GM12878 (cell line): ENCODE results near the gene OR10X1. TPM values are rescaled to one million over a fixed set of nuclear protein-coding genes. Genes with fewer than 3 reads are reported as not detected.

ENCODE experiments used
- ATAC-seq: fragments of 200-7000 bp; cut with Tn5 transposase; 3 replicates; pipeline ENCODE4 v1.9.1; 2020; ENCODE audit warnings: mild to moderate bottlenecking, moderate library complexity
- BruUV-seq: library from RNA; stranded (reverse); fragments of 400-500 nt; replicated peaks from 2 replicates; lab custom pipeline; 2021; lab: Mats Ljungman, UMichigan
- CTCF ChIA-PET: fragments of 300-600 bp; sonication (Branson Sonifier 250); formaldehyde crosslinking; extraction: SDS; loops from one replicate; lab custom pipeline; 2021; ENCODE audit warnings: inconsistent platforms; lab: Yijun Ruan, JAX
- POLR2A ChIA-PET: fragments of 350-600 bp; formaldehyde crosslinking; extraction: SDS; loops from one replicate; lab custom pipeline; 2021; ENCODE audit warnings: inconsistent platforms; lab: Charles Lee
- RAD21 ChIA-PET: fragments of 300-600 bp; sonication (Branson Sonifier 250); formaldehyde crosslinking; loops from one replicate; lab custom pipeline; 2023; ENCODE audit warnings: antibody characterized with exemption; ENCODE audit not compliant: unreplicated experiment; lab: Charles Lee
- SMC1A ChIA-PET: fragments of 300-600 bp; sonication (Branson Sonifier 250); formaldehyde crosslinking; loops from one replicate; lab custom pipeline; 2023; ENCODE audit not compliant: unreplicated experiment, uncharacterized antibody; lab: Charles Lee
- DNase-seq: peaks from one replicate; pipeline ENCODE4 v3.0.0-alpha.2; 2011; ENCODE audit warnings: low read depth, low spot score
- FAIRE-seq: peaks from 3 replicates; lab custom pipeline; 2011; peaks lifted over from hg19 to GRCh38; lab: Jason Lieb, UNC
- H2AFZ ChIP-seq: 2 replicates; pipeline ENCODE4 v1.6.0; 2011; ENCODE audit warnings: low read depth, low read length, control low read depth; ENCODE audit not compliant: control insufficient read depth
- H3K27ac ChIP-seq: 2 replicates; pipeline ENCODE4 v1.5.1; 2011; ENCODE audit warnings: control low read depth; ENCODE audit not compliant: control insufficient read depth, insufficient read depth
- H3K27me3 ChIP-seq, 2 experiments: replicated peaks in 1 of 2; 2 replicates each; pipeline versions ENCODE4 v1.6.0 to v1.6.1; 2011; ENCODE audit warnings: low read length in 1 of 2; ENCODE audit not compliant: control insufficient read depth in 2 of 2, insufficient read depth in 2 of 2
- H3K36me3 ChIP-seq, 2 experiments: 2 replicates each; pipeline ENCODE4 v1.5.1; 2011; ENCODE audit warnings: low read length in 1 of 2; ENCODE audit not compliant: control insufficient read depth in 2 of 2, insufficient read depth in 2 of 2
- H3K4me1 ChIP-seq: 2 replicates; pipeline ENCODE4 v1.6.1; 2011; ENCODE audit warnings: mild to moderate bottlenecking, low read length, moderate library complexity, mixed read lengths; ENCODE audit not compliant: control insufficient read depth, insufficient read depth
- H3K4me2 ChIP-seq: 2 replicates; pipeline ENCODE4 v1.6.0; 2011; ENCODE audit warnings: control low read depth; ENCODE audit not compliant: control insufficient read depth, insufficient read depth
- H3K4me3 ChIP-seq: fragments of 200-600 bp; sonication (generic); 2 replicates; pipeline ENCODE4 v1.5.1; 2016
- H3K79me2 ChIP-seq: 2 replicates; pipeline ENCODE4 v1.6.0; 2011; ENCODE audit warnings: low read length; ENCODE audit not compliant: control insufficient read depth, insufficient read depth
- H3K9ac ChIP-seq: 2 replicates; pipeline ENCODE4 v1.8.0; 2011; ENCODE audit warnings: low read length, control low read depth, mixed read lengths; ENCODE audit not compliant: control insufficient read depth, insufficient read depth
- H3K9me3 ChIP-seq: replicated peaks from 3 replicates; pipeline ENCODE4 v1.5.1; 2011; ENCODE audit warnings: mild to moderate bottlenecking, low read length; ENCODE audit not compliant: control insufficient read depth, insufficient read depth
- H4K20me1 ChIP-seq: 2 replicates; pipeline ENCODE4 v1.6.0; 2011; ENCODE audit not compliant: control insufficient read depth, insufficient read depth
- BHLHE40 ChIP-seq, 2 experiments: fragments of 450-650 bp in 1 of 2; IDR thresholded peaks; 2 replicates each; pipeline ENCODE4 v1.6.1; 2011 to 2017; ENCODE audit warnings: low read depth in 2 of 2, borderline replicate concordance in 1 of 2, improper control_type of control experiment in 1 of 2, low read length in 1 of 2, mild to moderate bottlenecking in 1 of 2
- EP300 ChIP-seq, 2 experiments: fragments of 150-350 bp in 1 of 2; IDR thresholded peaks; 2 replicates each; pipeline ENCODE4 v1.6.1; 2011 to 2012; ENCODE audit warnings: low read depth in 2 of 2, low read length in 2 of 2, borderline replicate concordance in 1 of 2, improper control_type of control experiment in 1 of 2, inconsistent platforms in 1 of 2; ENCODE audit not compliant: control insufficient read depth in 1 of 2
- EZH2 ChIP-seq: IDR thresholded peaks from 2 replicates; pipeline ENCODE4 v1.6.1; 2012; ENCODE audit warnings: low read depth, mild to moderate bottlenecking, control low read depth, inconsistent platforms, low read length, borderline replicate concordance; ENCODE audit not compliant: control insufficient read depth
- IRF4 ChIP-seq: IDR thresholded peaks from 2 replicates; pipeline ENCODE4 v1.6.1; 2011; ENCODE audit warnings: low read depth, low read length
- JUND ChIP-seq: IDR thresholded peaks from 2 replicates; pipeline ENCODE4 v1.6.1; 2012; ENCODE audit warnings: low read depth, mild to moderate bottlenecking, low read length, improper control_type of control experiment, moderate library complexity
- KDM1A ChIP-seq: fragments of 200-600 bp; sonication (generic); IDR thresholded peaks from 2 replicates; pipeline ENCODE4 v1.6.1; 2016; ENCODE audit warnings: borderline replicate concordance
- NFIC ChIP-seq: IDR thresholded peaks from 2 replicates; pipeline ENCODE4 v1.6.1; 2012; ENCODE audit warnings: low read depth, mild to moderate bottlenecking, inconsistent platforms, low read length, moderate library complexity
- POU2F2 ChIP-seq: IDR thresholded peaks from 3 replicates; pipeline ENCODE4 v1.6.1; 2011; ENCODE audit warnings: low read depth, mild to moderate bottlenecking, low read length, borderline replicate concordance
- SP1 ChIP-seq: IDR thresholded peaks from one replicate; pipeline ENCODE4 v1.6.1; 2011; ENCODE audit warnings: low read depth, low read length
- SUZ12 ChIP-seq: fragments of 200-600 bp; sonication (generic); IDR thresholded peaks from one replicate; pipeline ENCODE4 v1.6.1; 2018; ENCODE audit warnings: antibody characterized with exemption, mild to moderate bottlenecking; ENCODE audit not compliant: unreplicated experiment
- TCF7 ChIP-seq: IDR thresholded peaks from 2 replicates; pipeline ENCODE4 v1.6.1; 2014; ENCODE audit warnings: antibody characterized with exemption, borderline replicate concordance
- YBX1 ChIP-seq: fragments of 450-650 bp; IDR thresholded peaks from 2 replicates; pipeline ENCODE4 v1.6.1; 2016; ENCODE audit warnings: antibody characterized with exemption
- WGBS: methylation state at CpG from one replicate; pipeline ENCODE4 v1.1.6; 2016; ENCODE audit warnings: low lambda C conversion rate; ENCODE audit not compliant: insufficient replicate concordance, insufficient coverage; ENCODE audit errors: missing lambda C conversion rate; 5-methylcytosine and 5-hydroxymethylcytosine counted together
- in situ Hi-C: fragments of 300-500 bp; cut with MboI; formaldehyde crosslinking; loops from 9 replicates; pipeline ENCODE4 v1.14.3; 2018; ENCODE audit warnings: mixed read lengths
- intact Hi-C: fragments of 100-400 bp; cut with micrococcal nuclease; formaldehyde crosslinking; loops from one replicate; pipeline ENCODE4 v1.14.2; 2022; ENCODE audit not compliant: unreplicated experiment
- polyA plus RNA-seq, 11 experiments: library from polyadenylated mRNA; depleted of rRNA in 4 of 11; unstranded in 6 of 11; stranded (reverse) in 5 of 11; fragments of >200 nt; fragmentation: Nextera tagmentation in 4 of 11; fragmentation: Illumina TruSeq in 1 of 11; extraction: Ambion mirVana in 4 of 11; extraction: Trizol in 1 of 11; gene quantifications; 1 replicate in 1 of 11; 2 replicates in 10 of 11; pipeline versions ENCODE4 v1.2.1 to v1.2.3, GENCODE V29; 2011 to 2016; ENCODE audit warnings: inconsistent platforms in 2 of 11, missing spikeins in 2 of 11, low read depth in 1 of 11
- total RNA-seq, 4 experiments: library from RNA; depleted of rRNA in 3 of 4; stranded (reverse); fragments of >200 nt in 3 of 4; fragmentation: Illumina TruSeq in 1 of 4; extraction: Trizol in 1 of 4; gene quantifications; 2 replicates each; pipeline versions ENCODE4 v1.2.1 to v1.2.3, GENCODE V29; 2013 to 2021
- TF ChIP-seq, protein P1 (sequence below): fragments of 450-650 bp; IDR thresholded peaks from 2 replicates; pipeline ENCODE4 v1.6.1; 2017; ENCODE audit warnings: mild to moderate bottlenecking, moderate library complexity
- TF ChIP-seq, protein P2 (sequence below): IDR thresholded peaks from 2 replicates; pipeline ENCODE4 v1.6.1; 2011; ENCODE audit warnings: borderline replicate concordance, low read depth, mild to moderate bottlenecking, moderate library complexity, low read length; ENCODE audit not compliant: insufficient read depth, poor library complexity, severe bottlenecking
- TF ChIP-seq, protein P3 (sequence below): fragments of 450-650 bp; IDR thresholded peaks from 2 replicates; pipeline ENCODE4 v1.6.1; 2016; ENCODE audit warnings: mild to moderate bottlenecking

Gene OR10X1
- total and polyA plus RNA-seq, 10 of the 15 experiments (the other 5 are each of a cell fraction or from before 2014, with no cell fraction given), result not detected

DNA sequence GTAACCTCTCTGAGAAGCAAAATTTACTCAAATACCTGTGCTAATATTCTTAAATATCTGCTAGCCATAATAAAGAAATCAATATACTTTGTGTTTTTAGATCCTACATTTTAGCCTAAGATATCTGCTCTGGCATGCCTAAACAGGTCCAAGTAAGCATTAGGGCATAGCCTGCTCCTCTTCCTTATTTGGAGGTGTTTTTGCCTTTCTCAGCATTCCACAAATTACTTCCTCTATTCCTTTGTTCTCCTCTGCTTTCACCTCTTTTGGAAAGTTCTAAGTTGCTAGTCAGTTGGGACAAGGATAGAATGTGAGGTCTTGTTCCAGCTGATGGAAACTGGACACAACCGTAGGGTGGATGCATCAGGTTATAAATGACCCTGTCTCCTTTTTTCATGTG lies 7.2 kb upstream of the OR10X1 start:
- CTCF ChIA-PET, result no interaction called here
- TF ChIP-seq IRF4 (no peak), POU2F2 (no peak), YBX1 (no peak), KDM1A (no peak), EZH2 (no peak), JUND (no peak), SUZ12 (no peak), SP1 (no peak), EP300 (IDR thresholded peaks at IDR 0.05; ENCODE audit: borderline replicate concordance in 1 of 2, control insufficient read depth in 1 of 2, low read depth in 2 of 2, low read length in 2 of 2) (no peak), NFIC (no peak), BHLHE40 (IDR thresholded peaks at IDR 0.05; ENCODE audit: borderline replicate concordance in 1 of 2, low read depth in 2 of 2, low read length in 1 of 2) (no peak), TCF7 (no peak)
- TF ChIP-seq, protein P1, sequence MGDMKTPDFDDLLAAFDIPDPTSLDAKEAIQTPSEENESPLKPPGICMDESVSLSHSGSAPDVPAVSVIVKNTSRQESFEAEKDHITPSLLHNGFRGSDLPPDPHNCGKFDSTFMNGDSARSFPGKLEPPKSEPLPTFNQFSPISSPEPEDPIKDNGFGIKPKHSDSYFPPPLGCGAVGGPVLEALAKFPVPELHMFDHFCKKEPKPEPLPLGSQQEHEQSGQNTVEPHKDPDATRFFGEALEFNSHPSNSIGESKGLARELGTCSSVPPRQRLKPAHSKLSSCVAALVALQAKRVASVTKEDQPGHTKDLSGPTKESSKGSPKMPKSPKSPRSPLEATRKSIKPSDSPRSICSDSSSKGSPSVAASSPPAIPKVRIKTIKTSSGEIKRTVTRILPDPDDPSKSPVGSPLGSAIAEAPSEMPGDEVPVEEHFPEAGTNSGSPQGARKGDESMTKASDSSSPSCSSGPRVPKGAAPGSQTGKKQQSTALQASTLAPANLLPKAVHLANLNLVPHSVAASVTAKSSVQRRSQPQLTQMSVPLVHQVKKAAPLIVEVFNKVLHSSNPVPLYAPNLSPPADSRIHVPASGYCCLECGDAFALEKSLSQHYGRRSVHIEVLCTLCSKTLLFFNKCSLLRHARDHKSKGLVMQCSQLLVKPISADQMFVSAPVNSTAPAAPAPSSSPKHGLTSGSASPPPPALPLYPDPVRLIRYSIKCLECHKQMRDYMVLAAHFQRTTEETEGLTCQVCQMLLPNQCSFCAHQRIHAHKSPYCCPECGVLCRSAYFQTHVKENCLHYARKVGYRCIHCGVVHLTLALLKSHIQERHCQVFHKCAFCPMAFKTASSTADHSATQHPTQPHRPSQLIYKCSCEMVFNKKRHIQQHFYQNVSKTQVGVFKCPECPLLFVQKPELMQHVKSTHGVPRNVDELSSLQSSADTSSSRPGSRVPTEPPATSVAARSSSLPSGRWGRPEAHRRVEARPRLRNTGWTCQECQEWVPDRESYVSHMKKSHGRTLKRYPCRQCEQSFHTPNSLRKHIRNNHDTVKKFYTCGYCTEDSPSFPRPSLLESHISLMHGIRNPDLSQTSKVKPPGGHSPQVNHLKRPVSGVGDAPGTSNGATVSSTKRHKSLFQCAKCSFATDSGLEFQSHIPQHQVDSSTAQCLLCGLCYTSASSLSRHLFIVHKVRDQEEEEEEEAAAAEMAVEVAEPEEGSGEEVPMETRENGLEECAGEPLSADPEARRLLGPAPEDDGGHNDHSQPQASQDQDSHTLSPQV, result no peak
- TF ChIP-seq, protein P2, sequence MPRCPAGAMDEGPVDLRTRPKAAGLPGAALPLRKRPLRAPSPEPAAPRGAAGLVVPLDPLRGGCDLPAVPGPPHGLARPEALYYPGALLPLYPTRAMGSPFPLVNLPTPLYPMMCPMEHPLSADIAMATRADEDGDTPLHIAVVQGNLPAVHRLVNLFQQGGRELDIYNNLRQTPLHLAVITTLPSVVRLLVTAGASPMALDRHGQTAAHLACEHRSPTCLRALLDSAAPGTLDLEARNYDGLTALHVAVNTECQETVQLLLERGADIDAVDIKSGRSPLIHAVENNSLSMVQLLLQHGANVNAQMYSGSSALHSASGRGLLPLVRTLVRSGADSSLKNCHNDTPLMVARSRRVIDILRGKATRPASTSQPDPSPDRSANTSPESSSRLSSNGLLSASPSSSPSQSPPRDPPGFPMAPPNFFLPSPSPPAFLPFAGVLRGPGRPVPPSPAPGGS, result no peak
- TF ChIP-seq, protein P3, sequence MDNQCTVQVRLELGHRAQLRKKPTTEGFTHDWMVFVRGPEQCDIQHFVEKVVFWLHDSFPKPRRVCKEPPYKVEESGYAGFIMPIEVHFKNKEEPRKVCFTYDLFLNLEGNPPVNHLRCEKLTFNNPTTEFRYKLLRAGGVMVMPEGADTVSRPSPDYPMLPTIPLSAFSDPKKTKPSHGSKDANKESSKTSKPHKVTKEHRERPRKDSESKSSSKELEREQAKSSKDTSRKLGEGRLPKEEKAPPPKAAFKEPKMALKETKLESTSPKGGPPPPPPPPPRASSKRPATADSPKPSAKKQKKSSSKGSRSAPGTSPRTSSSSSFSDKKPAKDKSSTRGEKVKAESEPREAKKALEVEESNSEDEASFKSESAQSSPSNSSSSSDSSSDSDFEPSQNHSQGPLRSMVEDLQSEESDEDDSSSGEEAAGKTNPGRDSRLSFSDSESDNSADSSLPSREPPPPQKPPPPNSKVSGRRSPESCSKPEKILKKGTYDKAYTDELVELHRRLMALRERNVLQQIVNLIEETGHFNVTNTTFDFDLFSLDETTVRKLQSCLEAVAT, result no peak

More for the DNA sequence above, 7.2 kb upstream of the OR10X1 start:
- H3K4me2 ChIP-seq, result no peak overlapping the region
- H3K79me2 ChIP-seq, result no peaks in the 10 kb centered on the region
- POLR2A ChIA-PET, result no interaction called here
- intact Hi-C loops (no loop called here), in situ Hi-C loops (no loop called here)
- no peak overlapping the region for H3K9ac ChIP-seq
- no peak overlapping the region for H3K4me3 ChIP-seq
- H3K4me1 ChIP-seq, result no peaks in the 10 kb centered on the region
- no peak overlapping the region for H3K27ac ChIP-seq
- FAIRE-seq, result no peak
- no peaks in the 10 kb centered on the region for H4K20me1 ChIP-seq
- no peak for DNase-seq
- ATAC-seq, result no peak
- BruUV-seq, result no TSS peak
- no peaks in the 10 kb centered on the region for H3K27me3 ChIP-seq
- RAD21 ChIA-PET, result no interaction called here
- SMC1A ChIA-PET, result no interaction called here
- WGBS, result 23% methylated on average over 1 of the region's 1 CpG
- H3K9me3 ChIP-seq, result no peaks in the 10 kb centered on the region
- H3K36me3 ChIP-seq, result no peaks in the 10 kb centered on the region
- H2AFZ ChIP-seq, result no peak overlapping the region
